IPS DF 6.9 (cell line): ENCODE results near the gene BTG3.

Experiments used
- DNase-seq: peaks from one replicate; pipeline ENCODE4 v3.0.0-alpha.2; 2013; ENCODE audit warnings: low read depth, low spot score
- H3K27ac ChIP-seq: one replicate; pipeline ENCODE4 v1.5.1; 2013; ENCODE audit warnings: low read length, control low read depth
- H3K27me3 ChIP-seq: 2 replicates; pipeline ENCODE4 v1.6.1; 2013; ENCODE audit warnings: mild to moderate bottlenecking, low read length; ENCODE audit not compliant: control insufficient read depth, insufficient read depth
- H3K36me3 ChIP-seq: 2 replicates; pipeline ENCODE4 v1.6.1; 2013; ENCODE audit warnings: low read length; ENCODE audit not compliant: control insufficient read depth, insufficient read depth
- H3K4me1 ChIP-seq: 2 replicates; pipeline ENCODE4 v1.6.1; 2013; ENCODE audit warnings: low read length; ENCODE audit not compliant: control insufficient read depth, insufficient read depth
- H3K4me3 ChIP-seq: 2 replicates; pipeline ENCODE4 v1.5.1; 2013; ENCODE audit warnings: mild to moderate bottlenecking, low read length
- H3K9me3 ChIP-seq: 2 replicates; pipeline ENCODE4 v1.6.1; 2013; ENCODE audit warnings: low read length, inconsistent platforms; ENCODE audit not compliant: control insufficient read depth, insufficient read depth
- WGBS: extraction: QIAGEN DNeasy Blood & Tissue Kit; methylation state at CpG from one replicate; pipeline ENCODE4 v1.1.7; 2013; ENCODE audit warnings: mixed read lengths, missing lambda C conversion rate; ENCODE audit not compliant: insufficient read length, insufficient coverage; 5-methylcytosine and 5-hydroxymethylcytosine counted together

The BTG3 gene

GRCh38 chr21:17570786-17571185 lies 41.9 kb downstream of the BTG3 start:
- no CpG with 5 or more reads among the region's 9 CpGs for WGBS
- Histone ChIP-seq H3K9me3 (no peaks in the 10 kb centered on the region), H3K4me1 (no peaks in the 10 kb centered on the region), H3K4me3 (no peak overlapping the region), H3K27me3 (no peaks in the 10 kb centered on the region), H3K27ac (no peak overlapping the region), H3K36me3 (no peaks in the 10 kb centered on the region)
- DNase-seq: no peak

DNA sequence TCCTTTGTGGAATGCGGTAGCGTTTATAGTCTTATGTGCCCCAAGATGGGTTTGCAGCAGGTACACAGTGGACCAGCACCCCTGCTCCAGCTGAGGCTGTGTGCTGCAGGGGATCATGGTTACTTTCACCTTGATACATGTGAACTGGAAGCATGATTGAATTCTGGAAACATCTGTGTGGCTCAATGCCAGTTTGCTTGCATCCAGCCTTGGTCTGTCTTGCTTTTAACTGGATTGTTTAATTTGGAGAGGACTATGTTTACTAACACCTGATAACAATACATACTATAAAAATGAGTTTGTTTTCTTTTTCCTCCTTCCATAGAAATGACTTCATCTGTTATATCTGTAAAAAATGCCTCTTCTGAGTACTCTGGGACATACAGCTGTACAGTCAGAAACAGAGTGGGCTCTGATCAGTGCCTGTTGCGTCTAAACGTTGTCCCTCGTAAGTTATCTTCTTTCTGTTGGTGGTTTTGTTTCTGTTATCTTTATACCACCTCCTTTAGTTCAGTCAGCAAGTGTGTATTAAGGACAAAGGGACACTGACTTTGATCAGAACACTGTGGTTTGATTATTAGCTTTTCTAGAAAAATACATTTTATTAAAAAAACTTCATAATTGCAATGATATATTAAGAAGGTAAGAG lies 52.2 kb downstream of the BTG3 start:
- Histone ChIP-seq H3K4me3 (no peak overlapping the region), H3K36me3 (peaks cover 14% of the 10 kb centered on the region; the same call in 1 of the 2 replicates), H3K27me3 (no peaks in the 10 kb centered on the region), H3K9me3 (no peaks in the 10 kb centered on the region), H3K4me1 (no peaks in the 10 kb centered on the region; the same call in 1 of the 2 replicates), H3K27ac (no peak overlapping the region)
- no CpG with 5 or more reads among the region's 5 CpGs for WGBS
- DNase-seq: no peak

DNA sequence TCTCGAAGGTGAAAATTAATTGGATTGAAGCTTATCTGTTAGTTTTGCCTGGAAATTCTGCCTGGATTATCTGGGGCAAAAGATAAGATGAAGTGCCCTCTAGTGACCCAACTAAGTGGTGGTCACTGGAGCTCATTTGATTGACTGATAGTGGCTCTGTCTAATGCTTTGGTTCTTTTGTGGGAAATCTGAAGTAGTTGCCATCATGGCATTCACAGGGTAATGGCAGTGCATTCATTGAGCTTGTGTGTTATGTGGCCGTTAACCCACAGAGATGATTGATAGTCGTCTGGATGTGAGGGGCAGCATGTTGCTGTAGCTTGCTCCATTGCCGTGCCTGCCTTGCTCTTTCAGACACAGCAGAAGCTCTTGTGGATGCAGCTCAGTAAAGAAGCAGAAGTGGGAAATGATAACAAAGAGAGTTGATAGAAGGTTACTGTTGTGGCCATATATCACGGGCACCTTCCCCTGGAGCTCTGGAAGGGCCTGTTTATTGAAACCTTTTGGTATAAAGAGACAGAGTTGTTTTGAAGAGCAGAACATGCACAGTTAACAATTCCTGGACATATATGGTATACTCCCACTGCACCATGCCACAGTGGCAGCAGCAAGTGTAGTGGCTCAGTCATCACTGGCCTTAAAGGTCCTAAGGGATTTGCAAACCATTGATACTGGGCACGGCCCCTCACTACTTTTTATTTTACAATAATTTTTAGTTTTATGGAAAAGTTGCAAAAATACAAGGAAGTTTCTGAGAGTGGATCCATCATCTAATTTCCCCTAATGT lies 57.8 kb downstream of the BTG3 start:
- Histone ChIP-seq H3K36me3 (peaks cover 3% of the 10 kb centered on the region; the same call in 1 of the 2 replicates), H3K27ac (no peak overlapping the region), H3K4me3 (no peak overlapping the region), H3K9me3 (no peaks in the 10 kb centered on the region), H3K27me3 (no peaks in the 10 kb centered on the region), H3K4me1 (no peaks in the 10 kb centered on the region)
- WGBS: no CpG with 5 or more reads among the region's 6 CpGs
- no peak for DNase-seq

DNA sequence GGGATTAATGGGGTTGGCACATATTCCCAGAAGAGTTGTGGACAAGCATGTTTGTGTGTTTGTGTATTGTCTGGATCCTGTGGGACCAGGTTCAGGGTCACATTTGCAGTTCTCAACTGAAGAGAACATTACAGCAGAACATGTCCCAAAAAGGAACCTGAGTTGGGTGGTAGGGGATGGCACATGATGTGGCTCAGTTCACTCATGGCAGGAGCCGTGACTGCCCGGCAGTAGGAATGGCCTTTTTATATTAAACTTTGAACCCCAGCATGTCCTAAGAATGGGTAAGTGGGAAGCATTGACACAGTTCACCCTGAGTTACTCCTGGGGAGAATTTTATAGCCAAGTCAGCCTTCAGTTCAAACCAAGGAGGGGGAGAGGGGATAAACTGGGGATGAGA lies 58.6 kb downstream of the BTG3 start:
- no peak overlapping the region for H3K4me3 ChIP-seq
- H3K36me3 ChIP-seq: peaks cover 6% of the 10 kb centered on the region; the same call in 1 of the 2 replicates
- H3K9me3 ChIP-seq: no peaks in the 10 kb centered on the region
- H3K4me1 ChIP-seq: no peaks in the 10 kb centered on the region
- no peak overlapping the region for H3K27ac ChIP-seq
- no peak for DNase-seq
- H3K27me3 ChIP-seq: no peaks in the 10 kb centered on the region
- WGBS: no CpG with 5 or more reads among the region's 2 CpGs

- no peak for DNase-seq
- Histone ChIP-seq H3K27ac (no peak overlapping the region), H3K9me3 (no peaks in the 10 kb centered on the region), H3K36me3 (peaks cover 10% of the 10 kb centered on the region; the same call in 1 of the 2 replicates), H3K27me3 (no peaks in the 10 kb centered on the region), H3K4me1 (no peaks in the 10 kb centered on the region), H3K4me3 (no peak overlapping the region)
Measured at GRCh38 chr21:17552410-17552809, 60.3 kb downstream of the BTG3 start.

DNA sequence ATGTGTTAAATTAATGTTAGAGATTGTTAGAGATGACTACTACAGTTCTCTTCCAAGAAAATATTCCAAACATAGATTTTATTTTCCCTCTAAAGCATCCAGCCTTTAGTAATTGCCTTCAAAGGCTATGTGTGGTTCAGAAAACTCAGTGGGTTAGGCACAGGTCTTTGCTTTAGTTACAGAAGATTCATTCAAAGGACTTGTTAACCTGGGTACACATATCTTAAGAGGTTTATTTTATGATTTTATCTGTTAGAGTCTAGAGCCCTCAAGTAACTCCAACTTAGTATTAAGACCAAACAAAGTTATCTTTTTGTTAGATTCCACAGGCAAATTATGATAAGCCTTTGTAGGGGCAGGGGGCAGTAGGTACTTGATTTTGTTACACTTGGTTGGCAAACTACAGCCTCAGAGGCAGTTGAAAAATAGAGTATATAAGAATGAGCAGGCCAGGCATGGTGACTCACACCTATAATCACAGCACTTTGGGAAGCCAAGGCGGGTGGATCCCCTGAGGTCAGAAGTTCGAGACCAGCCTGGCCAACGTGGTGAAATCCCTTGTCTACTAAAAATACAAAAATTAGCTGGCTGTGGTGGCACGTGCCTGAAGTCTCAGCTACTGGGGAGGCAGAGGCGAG lies 61.9 kb downstream of the BTG3 start:
- WGBS: no CpG with 5 or more reads among the region's 5 CpGs
- Histone ChIP-seq H3K27ac (no peak overlapping the region), H3K9me3 (no peaks in the 10 kb centered on the region), H3K36me3 (peaks cover 15% of the 10 kb centered on the region; the same call in 1 of the 2 replicates), H3K4me1 (no peaks in the 10 kb centered on the region), H3K27me3 (no peaks in the 10 kb centered on the region), H3K4me3 (no peak overlapping the region)
- DNase-seq: no peak

DNA sequence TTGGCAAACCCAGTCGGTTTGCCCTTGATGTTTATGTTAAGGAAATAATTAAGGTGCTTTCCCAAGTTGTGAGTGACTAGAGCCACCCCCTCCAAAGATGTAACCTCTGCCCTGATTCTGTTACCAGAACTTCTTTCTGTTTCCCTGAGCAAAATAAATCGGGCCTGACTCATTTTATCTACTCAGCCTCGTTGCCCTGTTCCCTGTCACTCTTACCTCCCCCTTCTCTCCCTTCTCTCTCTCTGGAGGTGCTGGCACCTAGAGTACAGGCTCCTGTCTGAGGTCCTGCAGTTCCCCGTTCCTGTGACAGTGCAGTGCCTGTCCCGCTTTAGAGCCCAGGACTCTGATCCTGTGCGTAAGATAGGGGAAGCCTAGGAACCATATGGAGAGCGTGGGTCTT lies 64.4 kb downstream of the BTG3 start:
- no peak overlapping the region for H3K4me3 ChIP-seq
- WGBS: no CpG with 5 or more reads among the region's 7 CpGs
- DNase-seq: no peak
- H3K9me3 ChIP-seq: no peaks in the 10 kb centered on the region
- no peak overlapping the region for H3K27ac ChIP-seq
- peaks cover 2% of the 10 kb centered on the region; the same call in 1 of the 2 replicates for H3K4me1 ChIP-seq
- peaks cover 15% of the 10 kb centered on the region; the same call in 1 of the 2 replicates for H3K36me3 ChIP-seq
- H3K27me3 ChIP-seq: no peaks in the 10 kb centered on the region

GRCh38 chr21:17545007-17545406 lies 67.7 kb downstream of the BTG3 start:
- Histone ChIP-seq H3K4me1 (peaks cover 2% of the 10 kb centered on the region; the same call in 1 of the 2 replicates), H3K9me3 (no peaks in the 10 kb centered on the region), H3K36me3 (peaks cover 15% of the 10 kb centered on the region; the same call in 1 of the 2 replicates), H3K27me3 (no peaks in the 10 kb centered on the region), H3K27ac (no peak overlapping the region), H3K4me3 (no peak overlapping the region)
- no CpG with 5 or more reads among the region's 1 CpG for WGBS
- no peak for DNase-seq
